HepG2 (cell line): Measurements from ENCODE around the gene TLCD3A. TPM values are rescaled to one million over a fixed set of nuclear protein-coding genes. Genes with fewer than 3 reads are reported as not detected.

ENCODE experiments used
- ATAC-seq: fragments of 200-7000 bp; cut with Tn5 transposase; 3 replicates; pipeline ENCODE4 v1.9.1; 2020; ENCODE audit warnings: mild to moderate bottlenecking, moderate library complexity
- BruUV-seq: library from RNA; stranded (reverse); fragments of 400-500 nt; replicated peaks from 2 replicates; lab custom pipeline; 2021; lab: Mats Ljungman, UMichigan
- CTCF ChIA-PET: fragments of 300-600 bp; formaldehyde crosslinking; extraction: SDS; loops from one replicate; lab custom pipeline; 2021; ENCODE audit warnings: low total read pairs, inconsistent platforms, low intra/inter-chr PET ratio; lab: Yijun Ruan, JAX
- POLR2A ChIA-PET: fragments of 350-600 bp; sonication (Branson Sonifier 250); formaldehyde crosslinking; loops from one replicate; lab custom pipeline; 2020; ENCODE audit warnings: antibody characterized with exemption, inconsistent platforms; lab: Yijun Ruan, JAX
- DNase-seq: peaks from one replicate; pipeline ENCODE4 v3.0.0-alpha.2; 2015; ENCODE audit warnings: low spot score
- FAIRE-seq: peaks from 3 replicates; lab custom pipeline; 2011; peaks lifted over from hg19 to GRCh38; lab: Jason Lieb, UNC
- H2AFZ ChIP-seq: one replicate; pipeline ENCODE4 v1.6.1; 2011; ENCODE audit warnings: low read length, inconsistent platforms
- H3K27ac ChIP-seq: fragments of 300-600 bp; 3 replicates; pipeline ENCODE4 v1.8.0; 2011; ENCODE audit warnings: mixed run types, mild to moderate bottlenecking, mixed read lengths, low read length, inconsistent platforms; ENCODE audit not compliant: insufficient read depth; ENCODE audit errors: extremely low read length
- H3K27me3 ChIP-seq, 2 experiments: fragments of 200-600 bp in 1 of 2; 2 replicates in 1 of 2; 3 replicates in 1 of 2; pipeline versions ENCODE4 v1.6.0 to v1.8.0; 2011; ENCODE audit warnings: low read length in 2 of 2, mild to moderate bottlenecking in 2 of 2, moderate library complexity in 2 of 2, inconsistent platforms in 1 of 2; ENCODE audit not compliant: insufficient read depth in 2 of 2, control insufficient read depth in 1 of 2
- H3K36me3 ChIP-seq, 2 experiments: fragments of 200-600 bp in 1 of 2; replicated peaks in 1 of 2; 2 replicates in 1 of 2; 3 replicates in 1 of 2; pipeline versions ENCODE4 v1.5.1 to v1.8.0; 2011; ENCODE audit warnings: low read length in 2 of 2, inconsistent platforms in 1 of 2; ENCODE audit not compliant: insufficient read depth in 2 of 2, control insufficient read depth in 1 of 2
- H3K4me1 ChIP-seq: 2 replicates; pipeline ENCODE4 v1.5.1; 2012; ENCODE audit warnings: low read length, inconsistent platforms; ENCODE audit not compliant: insufficient read depth
- H3K4me2 ChIP-seq: 2 replicates; pipeline ENCODE4 v1.6.0; 2011; ENCODE audit warnings: low read depth, low read length, inconsistent platforms
- H3K4me3 ChIP-seq, 3 experiments: fragments of 200-600 bp in 1 of 3; sonication (generic), shearing (Covaris generic) in 1 of 3; replicated peaks in 1 of 3; 2 replicates each; pipeline ENCODE4 v1.5.1; 2011 to 2016; ENCODE audit warnings: low read length in 3 of 3, inconsistent platforms in 2 of 3, low read depth in 2 of 3, mild to moderate bottlenecking in 2 of 3, control low read depth in 1 of 3, mixed read lengths in 1 of 3; ENCODE audit not compliant: insufficient read depth in 1 of 3
- H3K79me2 ChIP-seq: one replicate; pipeline ENCODE4 v1.6.1; 2011; ENCODE audit warnings: low read length, inconsistent platforms; ENCODE audit not compliant: insufficient read depth
- H3K9ac ChIP-seq: 2 replicates; pipeline ENCODE4 v1.6.0; 2011; ENCODE audit warnings: mild to moderate bottlenecking, low read depth, low read length, inconsistent platforms; ENCODE audit not compliant: insufficient read depth
- H3K9me3 ChIP-seq: 2 replicates; pipeline ENCODE4 v1.5.1; 2012; ENCODE audit warnings: mild to moderate bottlenecking, low read length
- H4K20me1 ChIP-seq: 2 replicates; pipeline ENCODE4 v1.6.0; 2011; ENCODE audit warnings: inconsistent platforms, mild to moderate bottlenecking, low read length, moderate library complexity; ENCODE audit not compliant: insufficient read depth
- ETV6 ChIP-seq: sonication (generic); formaldehyde crosslinking; conservative IDR thresholded peaks from 2 replicates; pipeline ENCODE4 v1.4.0; 2020; ENCODE audit warnings: missing genetic modification reagents
- HOMEZ ChIP-seq: IDR thresholded peaks from 2 replicates; pipeline ENCODE4 v1.6.1; 2016; ENCODE audit warnings: low read depth
- NR2F6 ChIP-seq, 2 experiments: IDR thresholded peaks; 2 replicates each; pipeline ENCODE4 v1.6.1; 2016; ENCODE audit warnings: antibody characterized with exemption in 1 of 2, mild to moderate bottlenecking in 1 of 2
- POLR2A ChIP-seq, 2 experiments: IDR thresholded peaks; 2 replicates each; pipeline ENCODE4 v1.6.1; 2011; ENCODE audit warnings: low read depth in 2 of 2, low read length in 2 of 2, mild to moderate bottlenecking in 1 of 2, moderate library complexity in 1 of 2; ENCODE audit not compliant: insufficient read depth in 1 of 2
- RBM22 ChIP-seq: fragments of 200-400 bp; formaldehyde crosslinking; optimal IDR thresholded peaks from 2 replicates; pipeline ENCODE3; 2017; ENCODE audit warnings: mild to moderate bottlenecking, low read length, moderate library complexity
- SNAI1 ChIP-seq: sonication (generic); formaldehyde crosslinking; IDR thresholded peaks from 2 replicates; pipeline ENCODE4 v1.5.0; 2020; ENCODE audit warnings: mild to moderate bottlenecking, missing genetic modification reagents, borderline replicate concordance
- TBL1XR1 ChIP-seq: fragments of 150-350 bp; IDR thresholded peaks from 2 replicates; pipeline ENCODE4 v1.6.1; 2014; ENCODE audit warnings: borderline replicate concordance, low read length; ENCODE audit not compliant: partially characterized antibody
- TSC22D2 ChIP-seq: sonication (generic); formaldehyde crosslinking; IDR thresholded peaks from 2 replicates; pipeline ENCODE4 v1.5.1; 2020; ENCODE audit warnings: missing genetic modification reagents, mild to moderate bottlenecking, borderline replicate concordance
- ZFP62 ChIP-seq: sonication (generic); formaldehyde crosslinking; IDR thresholded peaks from 2 replicates; pipeline ENCODE4 v1.4.0; 2020; ENCODE audit warnings: missing genetic modification reagents
- ZNF562 ChIP-seq: sonication (generic); formaldehyde crosslinking; IDR thresholded peaks from 2 replicates; pipeline ENCODE4 v1.8.0; 2022; ENCODE audit warnings: missing genetic modification reagents, borderline replicate concordance
- ZNF569 ChIP-seq: sonication (generic); formaldehyde crosslinking; IDR thresholded peaks from 2 replicates; pipeline ENCODE4 v1.5.0; 2020; ENCODE audit warnings: mild to moderate bottlenecking, missing genetic modification reagents, moderate library complexity, borderline replicate concordance
- ZNF737 ChIP-seq: sonication (generic); formaldehyde crosslinking; IDR thresholded peaks from 2 replicates; pipeline ENCODE4 v1.5.0; 2020; ENCODE audit warnings: missing genetic modification reagents, mild to moderate bottlenecking, borderline replicate concordance
- WGBS: methylation state at CpG from one replicate; pipeline ENCODE4 v1.1.6; 2017; ENCODE audit warnings: low lambda C conversion rate; 5-methylcytosine and 5-hydroxymethylcytosine counted together
- in situ Hi-C: cut with HindIII; loops from 2 replicates; pipeline ENCODE4 v1.10.0; 2017; ENCODE audit warnings: low pct_unique_long_range_greater_than_20kb; ENCODE audit not compliant: extremely low pct_ligation_motif_present
- intact Hi-C: fragments of 100-400 bp; cut with micrococcal nuclease; formaldehyde crosslinking; loops from one replicate; pipeline ENCODE4 v1.10.0; 2022; ENCODE audit not compliant: unreplicated experiment
- polyA plus RNA-seq, 8 experiments: library from polyadenylated mRNA; depleted of rRNA in 3 of 8; stranded (reverse) in 7 of 8; unstranded in 1 of 8; fragments of >200 nt; fragmentation: Illumina TruSeq in 4 of 8; extraction: Trizol in 4 of 8; gene quantifications; 2 replicates each; pipeline versions ENCODE4 v1.2.1 to v1.2.3, GENCODE V29; 2011 to 2016; ENCODE audit warnings: low read depth in 4 of 8, missing spikeins in 1 of 8, mixed read lengths in 1 of 8; ENCODE audit not compliant: insufficient read depth in 1 of 8
- total RNA-seq, 5 experiments: library from RNA; depleted of rRNA; stranded (reverse); fragments of >200 nt; fragmentation: Illumina TruSeq; extraction: Trizol; gene quantifications; 2 replicates each; pipeline ENCODE4 v1.2.3, GENCODE V29; 2016; ENCODE audit warnings: low read depth in 1 of 5

The TLCD3A gene
- total and polyA plus RNA-seq, 2 of the 13 experiments (the other 11 are each of a cell fraction or from before 2014, with no cell fraction given) = 25.2 to 46.6 TPM

- TF ChIP-seq HOMEZ (CRISPR knock-in tag) = peak; percentile 66; the same call in 1 of the 2 replicates
Measured at GRCh38 chr17:744937-745336, 12.5 kb downstream of the TLCD3A start (continued).

GRCh38 chr17:745406-745805 lies 13.0 kb downstream of the TLCD3A start:
- Histone ChIP-seq H3K27me3 (no peaks in the 10 kb centered on the region), H3K4me1 (peaks cover 27% of the 10 kb centered on the region), H3K36me3 (peaks cover 25 to 76% of the 10 kb centered on the region in 2 experiments), H3K9ac (no peak overlapping the region), H3K4me3 (no peak overlapping the region), H2AFZ (no peak overlapping the region), H3K4me2 (no peak overlapping the region), H4K20me1 (no peaks in the 10 kb centered on the region)
- ChIA-PET CTCF (no interaction called here), POLR2A (interaction anchor here (1.1 to 1.8 kb wide), 2 partner anchors 12 to 19 kb away, joined by 3 to 4 read pairs; no protein-coding TSS in a partner anchor)
- DNase-seq = no peak
- FAIRE-seq = no peak
- TF ChIP-seq POLR2A (IDR thresholded peaks at IDR 0.05; ENCODE audit: insufficient read depth in 1 of 2, low read depth in 2 of 2, low read length in 2 of 2) (peak in 1 of 2 experiments; percentile 3; a peak in 1 of 4 replicates), RBM22 (no peak), SNAI1 (CRISPR knock-in tag) (no peak)
- TF ChIP-seq, all 625 proteins: peak for 1
- Histone ChIP-seq H3K9me3 (no peaks in the 10 kb centered on the region), H3K27ac (peak overlapping the region; percentile 22), H3K79me2 (peaks cover 17% of the 10 kb centered on the region)
- in situ Hi-C loops = no loop called here
- BruUV-seq = no TSS peak
- 88% methylated on average over 6 of the region's 11 CpGs for WGBS
- no peak; the same call in 1 of the 3 replicates for ATAC-seq
- intact Hi-C loops = no loop called here

GRCh38 chr17:746181-746580 lies 13.8 kb downstream of the TLCD3A start:
- FAIRE-seq (no peak), ATAC-seq (no peak), DNase-seq (no peak)
- no peaks in the 10 kb centered on the region for H3K9me3 ChIP-seq
- CTCF ChIA-PET = no interaction called here
- no peak overlapping the region for H3K4me3 ChIP-seq
- H3K27me3 ChIP-seq = no peaks in the 10 kb centered on the region
- no peak overlapping the region for H3K9ac ChIP-seq
- H3K4me2 ChIP-seq = no peak overlapping the region
- TF ChIP-seq ZNF562 (CRISPR knock-in tag) (no peak), NR2F6 (IDR thresholded peaks at IDR 0.05) (no peak), NR2F6 (CRISPR knock-in tag; IDR thresholded peaks at IDR 0.05) (no peak), ETV6 (CRISPR knock-in tag) (no peak), ZFP62 (CRISPR knock-in tag) (no peak), ZNF569 (CRISPR knock-in tag) (no peak), TBL1XR1 (no peak), ZNF737 (CRISPR knock-in tag) (no peak), TSC22D2 (CRISPR knock-in tag) (no peak)
- POLR2A ChIA-PET = no interaction called here
- H3K27ac ChIP-seq = no peak overlapping the region
- WGBS = 95% methylated on average over 5 of the region's 9 CpGs
- in situ Hi-C loops = no loop called here
- peaks cover 23 to 68% of the 10 kb centered on the region in 2 experiments for H3K36me3 ChIP-seq
- H2AFZ ChIP-seq = no peak overlapping the region
- intact Hi-C loops = no loop called here
- H3K4me1 ChIP-seq = peaks cover 35% of the 10 kb centered on the region
- H3K79me2 ChIP-seq = peaks cover 24% of the 10 kb centered on the region
- no peaks in the 10 kb centered on the region for H4K20me1 ChIP-seq
- BruUV-seq = no TSS peak
